ENCODE measurements around the gene NUFIP2. TPM values are rescaled to one million over a fixed set of nuclear protein-coding genes. Genes with fewer than 3 reads are reported as not detected.
"Not testable (repeated sequence)": the region's sequence is repeated elsewhere in the genome, so short reads cannot be mapped to it uniquely, and the experiment has no call there.

The NUFIP2 gene
- total RNA-seq = 10 to 100 TPM; 45.3 to 47.5 (median 45.9) TPM
- long read RNA-seq, donor 1, full-length matches to known transcripts = 1 of 5 reads
- long read RNA-seq, donor 1, partial matches to known transcripts = 0 of 5 reads
- long read RNA-seq, donor 1, other reads (novel, unspliced or antisense) = 4 of 5 reads
- long read RNA-seq, donor 2, partial matches to known transcripts = 3 of 3 reads
- long read RNA-seq, donor 2, other reads (novel, unspliced or antisense) = 0 of 3 reads

GRCh38 chr17:29293890-29294579 lies at the start of gene NUFIP2:
NUFIP2 (minus strand) TSS chr17:29294148; CDS start chr17:29294059, 89 bp downstream.
- intact Hi-C loops (cut with DNase I, micrococcal nuclease) = loop anchor here in 1 of 2 donors (10.0 kb wide), 1 partner anchor 139 kb away; no protein-coding TSS in a partner anchor
- ATAC-seq (peak; percentile 92), DNase-seq (peak; percentile 99)
- Histone ChIP-seq H3K9me3 (no peaks in the 10 kb centered on the region), H3K4me1 (ENCODE audit: low read depth) (peaks cover 27% of the 10 kb centered on the region), H3K4me3 (peak within 1 kb of the TSS; percentile 97), H3K36me3 (ENCODE audit: low read depth) (no peaks in the 10 kb centered on the region)
- no peak for TF ChIP-seq CTCF (IDR thresholded peaks at IDR 0.05)

GRCh38 chr17:29342158-29342765 lies 48.3 kb upstream of the NUFIP2 start:
- intact Hi-C loops (cut with DNase I, micrococcal nuclease) = no loop called here
- DNase-seq (no peak), ATAC-seq (no peak)
- no peaks in the 10 kb centered on the region for H3K4me1 ChIP-seq (ENCODE audit: low read depth)
- no peaks in the 10 kb centered on the region for H3K36me3 ChIP-seq (ENCODE audit: low read depth)
- H3K4me3 ChIP-seq = no peak overlapping the region
- TF ChIP-seq CTCF (IDR thresholded peaks at IDR 0.05) = no peak
- no peaks in the 10 kb centered on the region for H3K9me3 ChIP-seq

- Histone ChIP-seq H3K4me3 (no peak overlapping the region), H3K4me1 (ENCODE audit: low read depth) (no peaks in the 10 kb centered on the region), H3K9me3 (no peaks in the 10 kb centered on the region), H3K36me3 (ENCODE audit: low read depth) (no peaks in the 10 kb centered on the region)
- no peak for DNase-seq
- intact Hi-C loops (cut with DNase I, micrococcal nuclease) = no loop called here
- ATAC-seq = no peak
- no peak for TF ChIP-seq CTCF (IDR thresholded peaks at IDR 0.05)
Measured at GRCh38 chr17:29341726-29342125, 47.8 kb upstream of the NUFIP2 start.

GRCh38 chr17:29339016-29339415 lies 45.1 kb upstream of the NUFIP2 start:
- H3K9me3 ChIP-seq; H3K4me1 ChIP-seq (ENCODE audit: low read depth); ATAC-seq; H3K36me3 ChIP-seq (ENCODE audit: low read depth); H3K4me3 ChIP-seq; intact Hi-C loops (cut with DNase I, micrococcal nuclease); DNase-seq: not testable (repeated sequence)

GRCh38 chr17:29331708-29332085 lies 37.7 kb upstream of the NUFIP2 start:
- Histone ChIP-seq H3K36me3 (ENCODE audit: low read depth) (no peaks in the 10 kb centered on the region), H3K9me3 (no peaks in the 10 kb centered on the region), H3K4me1 (ENCODE audit: low read depth) (no peaks in the 10 kb centered on the region), H3K4me3 (no peak overlapping the region)
- DNase-seq (no peak), ATAC-seq (peak; percentile 27)
- intact Hi-C loops (cut with DNase I, micrococcal nuclease) = no loop called here
- no peak for TF ChIP-seq CTCF (IDR thresholded peaks at IDR 0.05)

GRCh38 chr17:29331075-29331707 lies 37.2 kb upstream of the NUFIP2 start:
- Histone ChIP-seq H3K36me3 (ENCODE audit: low read depth) (no peaks in the 10 kb centered on the region), H3K9me3 (no peaks in the 10 kb centered on the region), H3K4me3 (no peak overlapping the region), H3K4me1 (ENCODE audit: low read depth) (no peaks in the 10 kb centered on the region)
- no peak for TF ChIP-seq CTCF (IDR thresholded peaks at IDR 0.05)
- ATAC-seq (peak; percentile 97), DNase-seq (no peak)
- intact Hi-C loops (cut with DNase I, micrococcal nuclease) = no loop called here
